ENCODE measurements around the gene PHF19.
A peak's percentile ranks its signal among the peaks of the same experiment; 100 is the strongest.

Gene PHF19

DNA sequence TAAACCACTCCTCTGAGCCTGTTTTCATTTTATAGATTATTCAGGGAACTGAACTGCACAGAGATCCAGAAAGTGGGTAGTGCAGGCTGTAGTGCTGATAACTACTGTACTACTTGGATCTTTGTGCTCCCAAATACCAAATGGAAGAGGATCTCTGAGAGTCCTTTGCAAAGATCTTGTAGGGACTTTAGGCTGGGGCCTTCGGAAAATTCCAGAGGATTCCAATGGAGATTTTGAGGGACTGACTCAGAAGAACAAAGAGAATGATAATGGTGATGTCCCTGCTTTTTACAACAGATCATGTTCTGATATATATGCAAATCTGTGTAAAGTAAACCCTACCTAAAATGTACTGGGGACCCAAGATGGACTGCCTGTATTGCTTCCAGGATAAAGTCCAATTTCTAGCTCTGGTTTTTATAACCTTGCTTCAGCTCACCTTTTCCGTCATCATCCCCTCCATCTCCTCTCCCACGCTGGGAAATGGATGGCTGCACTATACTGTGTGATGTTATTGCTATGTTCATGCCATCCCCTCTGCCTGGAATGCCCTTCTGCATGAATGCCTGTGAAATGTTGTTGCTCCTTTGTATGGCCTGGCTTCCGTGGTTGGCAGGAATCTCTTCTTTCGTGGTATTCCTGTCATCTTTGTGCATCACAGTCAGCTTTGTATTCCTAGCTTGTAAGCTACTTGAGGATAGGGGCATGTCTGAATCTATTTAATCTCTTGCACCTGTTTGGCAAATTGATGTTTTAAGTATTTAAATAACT, 24.6 kb downstream of the PHF19 start:
- DNase-seq = peak; percentile 33

GRCh38 chr9:120851449-120851848, 25.5 kb downstream of the PHF19 start:
- DNase-seq = peak; percentile 50

DNA sequence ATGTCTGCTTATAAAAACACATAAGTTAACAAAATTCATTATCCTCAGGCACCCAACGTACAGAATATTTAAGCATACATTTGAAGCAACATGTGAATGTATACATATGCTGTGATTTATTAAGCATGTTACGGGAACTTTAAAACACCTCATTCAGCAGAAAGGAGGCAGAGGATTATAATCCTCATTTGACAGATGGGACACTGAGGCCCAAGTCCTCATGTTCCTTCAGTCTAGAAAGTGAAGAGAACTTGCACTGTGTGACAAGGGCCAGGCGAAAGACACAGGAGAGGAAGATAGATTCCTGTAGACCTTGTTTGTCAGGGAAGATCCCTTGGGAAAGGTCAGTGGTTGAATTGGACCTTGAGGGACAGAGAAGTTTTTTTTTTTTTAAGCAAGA, 26.7 kb downstream of the PHF19 start:
- no peak for DNase-seq

DNA sequence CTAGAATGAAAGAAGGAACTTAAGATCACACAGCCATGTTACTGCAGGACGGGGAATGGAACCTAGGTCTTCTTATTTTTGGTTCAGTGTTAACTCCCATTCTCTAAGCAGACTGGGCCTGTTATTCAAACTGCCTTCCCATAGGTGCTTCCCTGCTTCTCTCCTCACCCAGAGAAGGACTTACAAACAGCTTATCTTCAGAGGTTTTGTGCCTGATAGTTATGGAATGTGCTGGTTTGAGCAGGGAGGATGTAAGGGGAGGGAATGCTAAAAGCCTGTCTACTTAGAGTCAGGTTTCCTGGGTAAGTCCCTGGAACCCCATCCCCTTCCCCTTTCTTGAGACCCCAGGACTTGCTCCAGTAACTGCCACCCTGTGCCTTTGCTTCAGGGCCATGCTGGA, 30.1 kb downstream of the PHF19 start:
- DNase-seq = peak; percentile 48

DNA sequence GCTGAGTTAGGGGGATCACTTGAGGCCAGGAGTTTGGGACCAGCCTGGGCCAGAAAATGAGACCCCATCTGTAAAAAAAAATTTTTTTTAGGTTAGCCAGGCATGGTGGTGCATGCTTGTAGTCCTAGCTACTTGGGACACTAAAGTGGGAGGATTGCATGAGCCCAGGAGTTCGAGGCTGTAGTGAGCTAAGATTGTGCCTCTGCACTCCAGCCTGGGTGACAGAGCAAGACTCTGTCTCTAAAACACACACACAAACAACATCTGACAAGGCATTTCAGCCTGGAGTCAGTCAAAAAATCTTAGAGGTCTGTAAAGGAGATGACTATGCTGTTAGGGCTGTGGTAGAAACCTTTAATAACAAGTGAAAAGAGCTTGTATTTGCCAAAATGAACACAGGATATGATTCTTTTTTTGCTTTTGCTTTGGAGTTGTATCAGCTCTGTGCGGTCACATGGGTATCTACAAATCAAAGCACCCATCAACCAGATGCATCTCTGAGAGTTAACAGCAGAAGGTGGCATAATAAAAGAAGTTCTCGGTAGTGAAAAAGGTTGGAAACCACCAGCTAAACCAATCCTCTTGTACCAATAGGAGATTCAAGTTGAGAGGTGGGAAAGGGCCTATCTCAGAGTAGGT, 30.6 kb downstream of the PHF19 start:
- DNase-seq = peak; percentile 52

DNA sequence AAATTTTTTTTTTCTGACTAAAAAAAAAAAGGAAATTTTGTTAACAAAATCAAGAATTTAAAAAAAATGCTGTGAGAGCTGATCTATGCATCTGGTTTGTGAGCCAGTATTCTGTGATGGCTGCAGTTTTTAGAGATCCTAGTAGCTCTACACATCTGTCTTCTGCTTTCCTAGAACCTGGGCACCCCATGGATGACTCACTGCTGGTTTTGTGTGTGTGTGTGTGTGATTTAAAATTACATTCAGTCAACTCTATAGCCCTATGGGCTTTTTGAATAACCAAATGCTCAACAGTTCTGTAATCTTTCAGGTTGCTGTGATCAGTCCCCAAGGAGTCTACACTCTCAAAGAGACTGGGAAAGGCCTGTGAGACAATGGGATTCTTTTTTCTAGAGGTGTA, 31.7 kb downstream of the PHF19 start:
- peak; percentile 60 for DNase-seq

- peak; percentile 95 for DNase-seq
Observed at GRCh38 chr9:120842685-120843485, 34.1 kb downstream of the PHF19 start, which contains the start of gene PSMD5. Gene PSMD5, minus strand, starts transcription at chr9:120842922. Its CDS starts 13 bp downstream, at chr9:120842909.

DNA sequence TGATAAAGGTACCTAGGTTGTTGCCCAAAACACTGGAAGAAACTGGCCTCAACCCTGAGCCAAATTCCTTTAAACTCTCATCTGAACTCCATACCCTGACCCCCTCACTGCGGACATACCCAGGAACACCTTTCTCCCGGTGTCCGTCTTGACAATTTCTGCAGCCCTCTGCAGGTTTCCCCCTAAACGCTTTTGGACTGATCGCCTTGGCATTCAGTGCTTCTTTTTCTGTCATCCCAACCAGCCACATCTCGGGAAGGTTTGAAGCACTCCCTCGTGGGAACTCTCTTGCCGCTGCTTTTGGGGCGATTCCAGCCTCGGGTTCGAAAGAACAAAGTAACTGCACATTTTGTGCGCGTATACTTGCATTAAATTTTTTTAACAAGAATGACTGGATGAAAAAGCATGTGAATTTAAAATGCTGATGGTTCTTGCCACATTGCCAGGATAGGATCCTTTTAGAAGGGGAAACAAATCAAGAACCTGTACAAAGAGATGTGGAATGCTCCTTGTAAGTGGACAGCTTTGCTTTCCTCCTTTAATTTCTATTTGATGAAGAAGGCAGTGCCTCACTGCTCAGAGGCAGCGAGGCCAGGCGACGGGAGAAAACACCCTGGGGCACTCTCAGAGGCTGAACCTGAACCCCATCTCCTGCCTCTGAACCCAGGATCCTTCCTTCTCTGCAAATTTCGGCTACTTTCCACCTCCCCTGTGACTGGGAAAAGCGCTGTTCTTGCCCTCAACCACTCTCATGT, 34.9 kb downstream of the PHF19 start:
- peak; percentile 51 for DNase-seq

DNA sequence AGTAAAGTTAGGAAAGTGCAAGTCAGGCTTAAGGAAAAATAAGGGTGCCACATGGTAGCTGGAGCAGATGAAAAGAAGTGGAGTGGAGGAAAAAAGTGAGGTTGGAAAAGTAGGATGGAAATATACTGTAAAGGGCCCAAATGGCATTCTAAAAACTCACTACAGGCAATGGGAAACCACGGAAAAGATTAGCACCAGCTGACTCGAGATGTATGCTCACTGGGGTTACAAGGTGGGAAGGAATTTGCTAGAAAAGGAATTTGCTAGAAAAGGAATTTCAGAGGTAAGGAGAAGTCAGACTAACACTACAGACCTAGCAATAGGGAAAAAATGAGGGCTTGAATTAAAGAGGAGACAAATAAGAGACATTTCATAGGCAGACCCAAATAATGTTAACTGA, 37.8 kb downstream of the PHF19 start:
- no peak for DNase-seq

GRCh38 chr9:120837921-120838320, 39.1 kb downstream of the PHF19 start:
- no peak for DNase-seq

- DNase-seq = no peak
Observed at GRCh38 chr9:120833325-120833724, 43.7 kb downstream of the PHF19 start.

DNA sequence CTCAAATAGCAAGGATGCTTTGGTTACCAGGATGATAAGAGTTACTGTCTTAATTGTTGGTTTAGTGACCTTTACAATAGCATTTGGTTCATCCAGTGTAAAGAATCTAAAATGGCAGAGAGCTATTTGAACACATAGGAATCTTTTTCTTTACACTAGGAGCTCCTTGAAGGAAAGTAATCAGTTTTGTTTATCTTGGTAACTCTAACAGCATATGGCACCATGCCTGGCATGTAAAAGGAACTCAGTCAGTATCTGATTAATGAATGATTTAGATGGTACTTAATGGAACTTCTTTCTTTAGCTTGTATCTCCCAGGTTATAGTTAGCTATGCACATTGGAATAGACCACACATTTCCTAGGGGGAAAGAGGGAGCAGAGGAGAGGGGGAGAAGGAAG, 44.2 kb downstream of the PHF19 start:
- no peak for DNase-seq

DNA sequence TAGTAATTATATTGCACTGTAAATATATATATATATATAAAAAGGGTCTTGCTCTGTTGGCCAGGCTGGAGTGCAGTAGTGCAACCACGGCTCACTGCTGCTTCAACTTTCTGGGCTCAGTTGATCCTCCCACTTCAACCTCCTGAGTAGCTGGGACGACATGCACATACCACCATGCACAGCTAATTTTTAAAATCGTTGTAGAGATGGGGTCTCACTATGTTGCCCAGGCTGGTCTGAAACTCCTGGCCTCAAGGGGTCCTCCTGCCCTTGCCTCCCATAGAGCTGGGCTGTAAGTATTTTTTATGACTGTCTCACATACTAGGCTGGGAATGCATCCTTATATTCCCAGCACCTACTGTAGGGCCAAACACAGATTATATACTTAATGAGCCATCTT, 46.1 kb downstream of the PHF19 start:
- DNase-seq = no peak

GRCh38 chr9:120830151-120830550, 46.8 kb downstream of the PHF19 start:
- no peak for DNase-seq

DNA sequence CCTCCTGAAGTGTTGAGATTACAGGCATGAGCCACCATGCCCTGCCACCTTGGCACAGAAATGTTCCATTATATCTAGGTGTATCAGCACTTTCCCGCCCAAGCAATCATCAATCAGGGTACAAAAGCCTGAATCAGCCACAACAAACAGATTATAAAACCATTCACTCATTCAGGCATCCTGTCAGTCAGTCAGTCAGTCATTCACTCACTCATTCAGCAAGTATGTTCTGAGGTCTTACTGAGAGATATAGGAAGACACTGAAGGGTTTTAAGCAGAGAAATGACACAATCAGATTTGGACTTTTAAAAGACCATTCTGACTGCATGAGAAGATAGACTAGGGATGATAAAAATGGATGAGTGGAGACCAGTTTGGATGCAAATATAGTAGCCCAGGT, 47.3 kb downstream of the PHF19 start:
- DNase-seq = no peak

DNA sequence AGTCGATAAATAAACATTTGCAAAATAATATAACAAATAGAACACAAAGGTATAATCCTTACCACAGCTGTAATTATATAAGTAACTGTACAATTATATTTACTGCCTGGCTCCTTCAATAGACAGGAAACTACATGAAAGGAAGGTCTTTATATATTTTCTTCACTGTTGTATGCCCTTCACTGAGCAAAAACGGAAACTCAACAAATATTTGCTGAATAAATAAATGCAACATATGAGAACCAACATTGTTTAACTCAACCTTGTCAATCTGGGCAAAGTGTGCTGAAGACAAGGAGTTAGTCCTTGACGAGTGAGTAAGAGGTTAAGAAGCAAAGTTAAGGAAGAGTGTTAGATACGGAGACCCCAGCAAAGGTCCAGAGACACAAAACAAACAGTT, 56.9 kb downstream of the PHF19 start:
- DNase-seq = no peak

DNA sequence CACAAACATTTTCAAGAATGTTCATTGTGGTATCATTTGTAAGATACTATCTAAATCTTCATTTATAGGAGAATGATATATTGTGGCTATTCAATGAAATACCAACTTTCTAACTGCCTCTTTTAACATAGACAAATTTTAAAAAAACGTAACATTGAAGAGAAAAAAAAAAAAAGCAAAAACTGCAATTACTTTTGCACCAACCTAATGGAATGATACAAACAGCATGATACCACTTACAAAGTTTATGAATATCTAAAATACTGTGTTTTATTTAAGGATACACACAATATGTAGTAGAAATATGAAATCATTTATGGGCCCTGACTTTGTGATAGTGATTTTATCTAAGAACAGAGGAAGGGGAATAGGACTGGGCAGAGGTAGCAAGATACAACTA, 58.4 kb downstream of the PHF19 start:
- no peak for DNase-seq

GRCh38 chr9:120815075-120815474, 61.9 kb downstream of the PHF19 start:
- no peak for DNase-seq

DNA sequence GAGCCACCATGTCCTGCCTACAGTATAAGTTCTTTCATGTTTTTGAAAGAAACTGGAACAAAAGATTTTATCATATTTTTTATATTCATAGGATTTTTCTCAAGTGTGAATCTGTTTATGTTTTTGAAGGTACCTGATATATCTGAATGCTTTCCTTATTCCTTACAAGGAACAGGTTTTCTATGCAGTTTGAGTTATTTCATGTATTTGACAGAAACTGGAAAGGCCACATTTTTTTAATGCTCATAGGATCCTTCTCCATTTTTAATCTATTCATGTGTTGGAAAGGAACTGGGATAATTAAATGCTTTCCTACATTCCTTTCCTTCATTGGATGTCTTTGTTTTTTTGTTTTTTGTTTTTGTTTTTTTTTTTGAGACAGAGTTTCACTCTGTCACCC, 68.1 kb downstream of the PHF19 start:
- DNase-seq = no peak

GRCh38 chr9:120807607-120808379, 69.2 kb downstream of the PHF19 start:
- no peak for DNase-seq

All from activated CD8-positive, alpha-beta memory T cell treated with anti-CD3 and anti-CD28 coated beads, Interleukin-2, amount 50 U/mL, for 48 hours (primary cell).